Esophagus squamous epithelium (tissue), 4 donors: ENCODE data around the gene BCL2.

ENCODE experiments used
- POLR2A ChIP-seq, 4 donors: fragments of 450-650 bp; IDR thresholded peaks; one replicate each; pipeline ENCODE4 v1.6.1; 2017; ENCODE audit warnings: antibody characterized with exemption in 4 of 4, mild to moderate bottlenecking in 4 of 4, moderate library complexity in 3 of 4
- TF ChIP-seq, protein P1 (sequence below), 6 experiments: fragments of 450-650 bp in 4 of 6; fragments of 200-600 bp in 2 of 6; sonication (generic) in 2 of 6; IDR thresholded peaks; one replicate each; pipeline ENCODE4 v1.5.1; 2016 to 2019; ENCODE audit warnings: antibody characterized with exemption in 6 of 6, mild to moderate bottlenecking in 4 of 6, moderate library complexity in 4 of 6

DNA sequence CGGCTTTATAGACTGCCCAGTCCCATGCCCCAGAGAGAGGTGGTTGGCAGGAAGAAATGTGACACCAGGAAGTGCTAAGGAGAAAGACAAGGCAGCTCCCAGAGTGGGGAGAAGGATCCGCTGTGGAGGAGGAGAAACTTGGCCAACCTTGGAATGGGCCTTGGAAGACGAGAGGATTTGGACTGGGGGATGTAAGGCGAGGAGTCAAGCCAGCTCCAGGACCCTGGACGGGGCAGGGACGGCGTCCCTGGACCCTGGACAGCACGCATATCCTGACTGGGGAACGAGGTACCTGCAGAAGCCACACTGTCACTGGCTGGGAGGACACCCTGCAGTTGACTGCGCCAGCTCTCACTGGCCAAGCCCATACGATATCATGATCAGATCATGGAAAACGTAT lies 153.4 kb downstream of the BCL2 start:
- TF ChIP-seq, protein P1, sequence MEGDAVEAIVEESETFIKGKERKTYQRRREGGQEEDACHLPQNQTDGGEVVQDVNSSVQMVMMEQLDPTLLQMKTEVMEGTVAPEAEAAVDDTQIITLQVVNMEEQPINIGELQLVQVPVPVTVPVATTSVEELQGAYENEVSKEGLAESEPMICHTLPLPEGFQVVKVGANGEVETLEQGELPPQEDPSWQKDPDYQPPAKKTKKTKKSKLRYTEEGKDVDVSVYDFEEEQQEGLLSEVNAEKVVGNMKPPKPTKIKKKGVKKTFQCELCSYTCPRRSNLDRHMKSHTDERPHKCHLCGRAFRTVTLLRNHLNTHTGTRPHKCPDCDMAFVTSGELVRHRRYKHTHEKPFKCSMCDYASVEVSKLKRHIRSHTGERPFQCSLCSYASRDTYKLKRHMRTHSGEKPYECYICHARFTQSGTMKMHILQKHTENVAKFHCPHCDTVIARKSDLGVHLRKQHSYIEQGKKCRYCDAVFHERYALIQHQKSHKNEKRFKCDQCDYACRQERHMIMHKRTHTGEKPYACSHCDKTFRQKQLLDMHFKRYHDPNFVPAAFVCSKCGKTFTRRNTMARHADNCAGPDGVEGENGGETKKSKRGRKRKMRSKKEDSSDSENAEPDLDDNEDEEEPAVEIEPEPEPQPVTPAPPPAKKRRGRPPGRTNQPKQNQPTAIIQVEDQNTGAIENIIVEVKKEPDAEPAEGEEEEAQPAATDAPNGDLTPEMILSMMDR (IDR thresholded peaks at IDR 0.05): no peak
- TF ChIP-seq POLR2A (IDR thresholded peaks at IDR 0.05): no peak
